Suprapubic skin (tissue), 4 donors: ENCODE data around the gene TUBB4B.

Source experiments
- CTCF ChIP-seq, 2 donors: fragments of 200-600 bp in 1 of 2; fragments of 450-650 bp in 1 of 2; sonication (generic) in 1 of 2; IDR thresholded peaks; one replicate each; pipeline ENCODE4 v1.5.1; 2016 to 2019; ENCODE audit warnings: antibody characterized with exemption in 2 of 2, mild to moderate bottlenecking in 1 of 2, moderate library complexity in 1 of 2
- EP300 ChIP-seq: sonication (generic); formaldehyde crosslinking; IDR thresholded peaks from one replicate; pipeline ENCODE4 v1.6.1; 2017; ENCODE audit warnings: antibody characterized with exemption
- POLR2A ChIP-seq, 2 donors: fragments of 450-650 bp; IDR thresholded peaks; one replicate each; pipeline ENCODE4 v1.6.1; 2017; ENCODE audit warnings: antibody characterized with exemption in 2 of 2, mild to moderate bottlenecking in 2 of 2, moderate library complexity in 2 of 2
- POLR2AphosphoS5 ChIP-seq, 3 donors: sonication (generic); formaldehyde crosslinking; IDR thresholded peaks; one replicate each; pipeline ENCODE4 v1.6.1; 2017; ENCODE audit warnings: antibody characterized with exemption in 3 of 3

GRCh38 chr9:137211532-137211931 lies 29.6 kb upstream of the TUBB4B start:
- TF ChIP-seq POLR2AphosphoS5 (IDR thresholded peaks at IDR 0.05): no peak
- TF ChIP-seq CTCF (IDR thresholded peaks at IDR 0.05): no peak
- no peak for TF ChIP-seq EP300
- no peak for TF ChIP-seq POLR2A (IDR thresholded peaks at IDR 0.05)
